NT2/D1 (cell line): Measurements from ENCODE around the gene SRPK2.
"Not testable (repeated sequence)": the region's sequence is repeated elsewhere in the genome, so short reads cannot be mapped to it uniquely, and the experiment has no call there.

Source experiments
- DNase-seq: peaks from one replicate; pipeline ENCODE4 v3.0.0-alpha.2; 2011; ENCODE audit warnings: low read depth, low spot score
- H3K27me3 ChIP-seq: 2 replicates; pipeline ENCODE4 v1.6.0; 2011; ENCODE audit warnings: mild to moderate bottlenecking; ENCODE audit not compliant: insufficient read length, insufficient read depth
- H3K36me3 ChIP-seq: 2 replicates; pipeline ENCODE4 v1.6.1; 2011; ENCODE audit warnings: mild to moderate bottlenecking, low read length, mixed read lengths; ENCODE audit not compliant: insufficient read depth, insufficient read length
- H3K4me1 ChIP-seq: 2 replicates; pipeline ENCODE4 v1.5.1; 2011; ENCODE audit not compliant: insufficient read depth, insufficient read length
- H3K4me3 ChIP-seq: 2 replicates; pipeline ENCODE4 v1.5.1; 2011; ENCODE audit warnings: low read depth; ENCODE audit not compliant: insufficient read length
- H3K9ac ChIP-seq: 2 replicates; pipeline ENCODE4 v1.6.0; 2011; ENCODE audit warnings: low read depth; ENCODE audit not compliant: insufficient read length
- H3K9me3 ChIP-seq: 2 replicates; pipeline ENCODE4 v1.5.1; 2011; ENCODE audit warnings: mild to moderate bottlenecking, low read length; ENCODE audit not compliant: insufficient read depth
- SUZ12 ChIP-seq: IDR thresholded peaks from 2 replicates; pipeline ENCODE4 v1.6.1; 2011; ENCODE audit not compliant: insufficient read length, insufficient read depth; ENCODE audit errors: extremely low read depth
- YY1 ChIP-seq: IDR thresholded peaks from 2 replicates; pipeline ENCODE4 v1.6.1; 2011; ENCODE audit not compliant: insufficient read length, insufficient read depth
- ZNF274 ChIP-seq: IDR thresholded peaks from 2 replicates; pipeline ENCODE4 v1.6.1; 2011; ENCODE audit warnings: mild to moderate bottlenecking, low read depth, low read length

Gene SRPK2

GRCh38 chr7:105249216-105249615, 139.5 kb downstream of the SRPK2 start:
- Histone ChIP-seq H3K9ac (no peak overlapping the region), H3K9me3 (no peaks in the 10 kb centered on the region), H3K27me3 (no peaks in the 10 kb centered on the region), H3K4me1 (no peaks in the 10 kb centered on the region), H3K4me3 (no peak overlapping the region), H3K36me3 (no peaks in the 10 kb centered on the region)
- TF ChIP-seq ZNF274 (no peak), SUZ12 (no peak), YY1 (no peak)
- DNase-seq: no peak

- no peak overlapping the region for H3K9ac ChIP-seq
Observed at GRCh38 chr7:105246679-105247078, 142.0 kb downstream of the SRPK2 start.

GRCh38 chr7:105246256-105246655, 142.5 kb downstream of the SRPK2 start:
- Histone ChIP-seq H3K36me3 (no peaks in the 10 kb centered on the region), H3K4me1 (no peaks in the 10 kb centered on the region), H3K27me3 (no peaks in the 10 kb centered on the region), H3K4me3 (no peak overlapping the region), H3K9ac (no peak overlapping the region), H3K9me3 (no peaks in the 10 kb centered on the region)
- TF ChIP-seq SUZ12 (no peak), ZNF274 (no peak), YY1 (no peak)
- no peak for DNase-seq

More at GRCh38 chr7:105246679-105247078, 142.0 kb downstream of the SRPK2 start:
- Histone ChIP-seq H3K4me3 (no peak overlapping the region), H3K36me3 (no peaks in the 10 kb centered on the region), H3K27me3 (no peaks in the 10 kb centered on the region), H3K9me3 (no peaks in the 10 kb centered on the region), H3K4me1 (no peaks in the 10 kb centered on the region)
- DNase-seq: no peak
- no peak for TF ChIP-seq SUZ12
- no peak for TF ChIP-seq YY1
- TF ChIP-seq ZNF274: no peak

GRCh38 chr7:105245398-105246114, 143.2 kb downstream of the SRPK2 start:
- Histone ChIP-seq H3K27me3 (no peaks in the 10 kb centered on the region), H3K9ac (no peak overlapping the region), H3K36me3 (no peaks in the 10 kb centered on the region), H3K9me3 (no peaks in the 10 kb centered on the region), H3K4me3 (no peak overlapping the region), H3K4me1 (no peaks in the 10 kb centered on the region)
- TF ChIP-seq ZNF274 (no peak), YY1 (no peak), SUZ12 (no peak)
- no peak for DNase-seq

- no peak for TF ChIP-seq ZNF274
- TF ChIP-seq SUZ12: no peak
- no peak for TF ChIP-seq YY1
- Histone ChIP-seq H3K4me3 (no peak overlapping the region), H3K9ac (no peak overlapping the region), H3K27me3 (no peaks in the 10 kb centered on the region), H3K4me1 (no peaks in the 10 kb centered on the region), H3K9me3 (no peaks in the 10 kb centered on the region), H3K36me3 (no peaks in the 10 kb centered on the region)
- no peak for DNase-seq
Observed at GRCh38 chr7:105244594-105244993, 144.1 kb downstream of the SRPK2 start.

GRCh38 chr7:105241198-105241597, 147.5 kb downstream of the SRPK2 start:
- TF ChIP-seq ZNF274 (no peak), YY1 (no peak), SUZ12 (no peak)
- Histone ChIP-seq H3K4me3 (no peak overlapping the region), H3K9me3 (no peaks in the 10 kb centered on the region), H3K4me1 (no peaks in the 10 kb centered on the region), H3K9ac (no peak overlapping the region), H3K27me3 (no peaks in the 10 kb centered on the region), H3K36me3 (no peaks in the 10 kb centered on the region)
- DNase-seq: no peak

- Histone ChIP-seq H3K4me1 (no peaks in the 10 kb centered on the region), H3K4me3 (no peak overlapping the region), H3K27me3 (no peaks in the 10 kb centered on the region), H3K9ac (no peak overlapping the region), H3K36me3 (no peaks in the 10 kb centered on the region), H3K9me3 (no peaks in the 10 kb centered on the region)
- no peak for DNase-seq
- TF ChIP-seq YY1: no peak
- no peak for TF ChIP-seq ZNF274
- no peak for TF ChIP-seq SUZ12
Observed at GRCh38 chr7:105238198-105238765, 150.4 kb downstream of the SRPK2 start.

- Histone ChIP-seq H3K4me1 (no peaks in the 10 kb centered on the region), H3K4me3 (no peak overlapping the region), H3K36me3 (no peaks in the 10 kb centered on the region), H3K27me3 (no peaks in the 10 kb centered on the region), H3K9me3 (no peaks in the 10 kb centered on the region), H3K9ac (no peak overlapping the region)
- DNase-seq: no peak
- TF ChIP-seq ZNF274: no peak
- TF ChIP-seq YY1: no peak
- TF ChIP-seq SUZ12: no peak
Observed at GRCh38 chr7:105234886-105235285, 153.8 kb downstream of the SRPK2 start.

GRCh38 chr7:105232829-105233291, 155.9 kb downstream of the SRPK2 start:
- H3K4me1 ChIP-seq, H3K36me3 ChIP-seq, H3K9me3 ChIP-seq, H3K4me3 ChIP-seq, DNase-seq, H3K9ac ChIP-seq, H3K27me3 ChIP-seq: not testable (repeated sequence)
